Activated CD4-positive, alpha-beta T cell treated with anti-CD3 and anti-CD28 coated beads, Interleukin-2, amount 50 U/mL, for 4 hours (primary cell): ENCODE results near the gene PRMT3.
"Not testable (repeated sequence)": the region's sequence is repeated elsewhere in the genome, so short reads cannot be mapped to it uniquely, and the experiment has no call there.

ENCODE experiments used
- DNase-seq, 2 experiments: peaks; one replicate each; pipeline ENCODE4 v3.0.0-alpha.2; 2020

The PRMT3 gene

GRCh38 chr11:20518323-20518834 is 130.9 kb downstream of the PRMT3 start:
- DNase-seq = no peak

GRCh38 chr11:20522536-20522935 is 135.0 kb downstream of the PRMT3 start:
- DNase-seq = no peak

GRCh38 chr11:20529757-20530156 is 142.2 kb downstream of the PRMT3 start:
- no peak for DNase-seq

- DNase-seq = no peak
Observed at GRCh38 chr11:20530942-20531703, 143.6 kb downstream of the PRMT3 start.

- no peak for DNase-seq
Observed at GRCh38 chr11:20535271-20535881, 147.9 kb downstream of the PRMT3 start.

GRCh38 chr11:20536365-20536764 is 148.8 kb downstream of the PRMT3 start:
- no peak for DNase-seq

GRCh38 chr11:20536784-20537183 is 149.3 kb downstream of the PRMT3 start:
- no peak for DNase-seq

GRCh38 chr11:20541503-20541902 is 154.0 kb downstream of the PRMT3 start:
- no peak for DNase-seq

- no peak for DNase-seq
Observed at GRCh38 chr11:20544603-20545237, 157.2 kb downstream of the PRMT3 start.

- no peak for DNase-seq
Observed at GRCh38 chr11:20547411-20547810, 159.9 kb downstream of the PRMT3 start.

- DNase-seq = no peak
Observed at GRCh38 chr11:20551096-20551495, 163.6 kb downstream of the PRMT3 start.

- no peak for DNase-seq
Observed at GRCh38 chr11:20555783-20556182, 168.3 kb downstream of the PRMT3 start.

GRCh38 chr11:20556396-20556795 is 168.9 kb downstream of the PRMT3 start:
- not testable (repeated sequence) for DNase-seq

- no peak for DNase-seq
Observed at GRCh38 chr11:20558741-20559140, 171.2 kb downstream of the PRMT3 start.
